22Rv1 (cell line): Measurements from ENCODE around the gene QTRT2.

Source experiments
- CTCF ChIP-seq: fragments of 450-650 bp; IDR thresholded peaks from 2 replicates; pipeline ENCODE4 v1.5.1; 2017; ENCODE audit warnings: mild to moderate bottlenecking
- ZFX ChIP-seq: fragments of 450-650 bp; IDR thresholded peaks from 2 replicates; pipeline ENCODE4 v1.6.1; 2017; ENCODE audit warnings: antibody characterized with exemption, borderline replicate concordance

- TF ChIP-seq CTCF (no peak), ZFX (no peak)
Observed at GRCh38 chr3:114011059-114011797, 45.3 kb upstream of the QTRT2 start.
